Liver (tissue), 9 donors: ENCODE measurements around the gene DCDC1. TPM values are rescaled to one million over a fixed set of nuclear protein-coding genes. Genes with fewer than 3 reads are reported as not detected.

Experiments used
- DNase-seq: peaks from one replicate; pipeline ENCODE4 v3.0.0-alpha.2; 2017; ENCODE audit warnings: low spot score
- H3K27ac ChIP-seq, 2 donors: one replicate each; pipeline ENCODE4 v1.7.0; 2013; ENCODE audit warnings: inconsistent platforms in 2 of 2, low read length in 2 of 2, control low read depth in 1 of 2, low read depth in 1 of 2, mild to moderate bottlenecking in 1 of 2
- H3K27me3 ChIP-seq, 4 donors: one replicate each; pipeline versions ENCODE4 v1.6.1 to v1.7.0; 2013; ENCODE audit warnings: low read length in 3 of 4, inconsistent platforms in 1 of 4, mild to moderate bottlenecking in 1 of 4, moderate library complexity in 1 of 4; ENCODE audit not compliant: control insufficient read depth in 4 of 4, insufficient read depth in 4 of 4
- H3K36me3 ChIP-seq, 4 donors: one replicate each; pipeline versions ENCODE4 v1.6.1 to v1.7.0; 2013; ENCODE audit warnings: low read length in 3 of 4, mild to moderate bottlenecking in 3 of 4, low read depth in 1 of 4, moderate library complexity in 1 of 4; ENCODE audit not compliant: control insufficient read depth in 4 of 4, insufficient read depth in 3 of 4
- H3K4me1 ChIP-seq, 4 donors: one replicate each; pipeline versions ENCODE4 v1.6.1 to v1.7.0; 2013; ENCODE audit warnings: low read length in 3 of 4, mild to moderate bottlenecking in 3 of 4, moderate library complexity in 1 of 4; ENCODE audit not compliant: control insufficient read depth in 4 of 4, insufficient read depth in 4 of 4
- H3K4me3 ChIP-seq, 3 donors: one replicate each; pipeline versions ENCODE4 v1.6.1 to v1.7.0; 2013; ENCODE audit warnings: low read length in 3 of 3, control low read depth in 1 of 3, low read depth in 1 of 3, mild to moderate bottlenecking in 1 of 3
- H3K9ac ChIP-seq, 2 donors: one replicate each; pipeline ENCODE4 v1.7.0; 2013; ENCODE audit warnings: low read length in 2 of 2, mild to moderate bottlenecking in 2 of 2, moderate library complexity in 2 of 2, control low read depth in 1 of 2, low read depth in 1 of 2
- H3K9me3 ChIP-seq, 4 donors: one replicate each; pipeline versions ENCODE4 v1.6.1 to v1.7.0; 2013; ENCODE audit warnings: low read length in 3 of 4; ENCODE audit not compliant: control insufficient read depth in 4 of 4
- CTCF ChIP-seq: fragments of 150-350 bp; IDR thresholded peaks from 2 replicates; pipeline ENCODE4 v1.5.1; 2017; ENCODE audit warnings: improper control_type of control experiment, low read depth, low read length; ENCODE audit not compliant: missing input control
- EGR1 ChIP-seq, 2 donors: IDR thresholded peaks; 2 replicates each; pipeline ENCODE4 v1.6.1; 2016 to 2018; ENCODE audit warnings: antibody characterized with exemption in 2 of 2, low read depth in 2 of 2
- FOXA1 ChIP-seq: IDR thresholded peaks from 2 replicates; pipeline ENCODE4 v1.6.1; 2016; ENCODE audit warnings: antibody characterized with exemption
- FOXA2 ChIP-seq: IDR thresholded peaks from 2 replicates; pipeline ENCODE4 v1.6.1; 2016; ENCODE audit warnings: antibody characterized with exemption
- GABPA ChIP-seq, 2 donors: IDR thresholded peaks in 1 of 2; conservative IDR thresholded peaks in 1 of 2; 2 replicates each; pipeline ENCODE4 v1.6.1; 2016; ENCODE audit warnings: antibody characterized with exemption in 2 of 2, mild to moderate bottlenecking in 1 of 2, moderate library complexity in 1 of 2
- HNF4A ChIP-seq, 2 donors: conservative IDR thresholded peaks; 2 replicates each; pipeline ENCODE4 v1.6.1; 2016; ENCODE audit warnings: antibody characterized with exemption in 2 of 2, mild to moderate bottlenecking in 2 of 2
- HNF4G ChIP-seq: IDR thresholded peaks from 2 replicates; pipeline ENCODE4 v1.6.1; 2016; ENCODE audit warnings: antibody characterized with exemption
- JUND ChIP-seq, 2 donors: IDR thresholded peaks; 2 replicates each; pipeline ENCODE4 v1.6.1; 2016; ENCODE audit warnings: antibody characterized with exemption in 2 of 2
- MAX ChIP-seq: IDR thresholded peaks from 2 replicates; pipeline ENCODE4 v1.6.1; 2016; ENCODE audit warnings: antibody characterized with exemption
- NR2F2 ChIP-seq: IDR thresholded peaks from 2 replicates; pipeline ENCODE4 v1.6.1; 2016; ENCODE audit warnings: antibody characterized with exemption
- RAD21 ChIP-seq, 2 donors: IDR thresholded peaks; 2 replicates each; pipeline ENCODE4 v1.6.1; 2016; ENCODE audit warnings: antibody characterized with exemption in 2 of 2, mild to moderate bottlenecking in 2 of 2
- REST ChIP-seq: IDR thresholded peaks from 2 replicates; pipeline ENCODE4 v1.6.1; 2016; ENCODE audit warnings: antibody characterized with exemption, mild to moderate bottlenecking
- RXRA ChIP-seq, 2 donors: IDR thresholded peaks; 2 replicates each; pipeline ENCODE4 v1.6.1; 2017 to 2018; ENCODE audit warnings: antibody characterized with exemption in 2 of 2, mild to moderate bottlenecking in 1 of 2
- SP1 ChIP-seq: IDR thresholded peaks from 2 replicates; pipeline ENCODE4 v1.6.1; 2018; ENCODE audit warnings: antibody characterized with exemption, mild to moderate bottlenecking
- TAF1 ChIP-seq: conservative IDR thresholded peaks from 2 replicates; pipeline ENCODE4 v1.6.1; 2016; ENCODE audit warnings: antibody characterized with exemption, mild to moderate bottlenecking
- YY1 ChIP-seq: IDR thresholded peaks from 2 replicates; pipeline ENCODE4 v1.6.1; 2016; ENCODE audit warnings: antibody characterized with exemption, mild to moderate bottlenecking
- ZBTB33 ChIP-seq: IDR thresholded peaks from 2 replicates; pipeline ENCODE4 v1.6.1; 2016; ENCODE audit warnings: antibody characterized with exemption
- WGBS: extraction: QIAGEN DNeasy Blood & Tissue Kit; methylation state at CpG from one replicate; pipeline ENCODE4 v1.1.7; 2013; 5-methylcytosine and 5-hydroxymethylcytosine counted together
- polyA plus RNA-seq, 2 donors: library from polyadenylated mRNA; stranded (reverse) in 1 of 2; unstranded in 1 of 2; fragments of 200-250 nt in 1 of 2; fragments of >200 nt in 1 of 2; fragmentation: Nextera tagmentation in 1 of 2; extraction: Ambion mirVana in 1 of 2; gene quantifications; one replicate each; pipeline versions ENCODE4 v1.2.1 to v1.2.3, GENCODE V29; 2013 to 2015
- total RNA-seq, 2 donors: library from RNA; depleted of rRNA; stranded (reverse); fragments of >200 nt; gene quantifications; one replicate each; pipeline ENCODE4 v1.2.3, GENCODE V29; 2014
- donor health status: healthy.
- donor health status: healthy.
- donor health status: healthy.
- donor health status: healthy.
- donor health status: healthy.

Gene DCDC1
- total and polyA plus RNA-seq, 4 donors, result 0.38 to 3.5 (median 2.0) TPM

- H3K4me1 ChIP-seq, result peaks cover 0 to 2% (median 0%) of the 10 kb centered on the region in 4 donors
- no peaks in the 10 kb centered on the region for H3K27me3 ChIP-seq
- no peak overlapping the region for H3K4me3 ChIP-seq
- DNase-seq, result no peak
- no peak overlapping the region for H3K27ac ChIP-seq
- H3K36me3 ChIP-seq, result peaks cover 0 to 2% (median 0%) of the 10 kb centered on the region in 4 donors
- no peak overlapping the region for H3K9ac ChIP-seq
- H3K9me3 ChIP-seq, result no peaks in the 10 kb centered on the region
- 86% methylated on average over 6 of the region's 6 CpGs for WGBS
- TF ChIP-seq RAD21 (IDR thresholded peaks at IDR 0.05), result no peak
- no peak for TF ChIP-seq YY1
- TF ChIP-seq SP1, result no peak
- TF ChIP-seq RXRA (IDR thresholded peaks at IDR 0.05), result no peak
- TF ChIP-seq HNF4A (conservative IDR thresholded peaks at IDR 0.05), result no peak
- no peak for TF ChIP-seq TAF1
- TF ChIP-seq FOXA2, result no peak
- TF ChIP-seq REST, result no peak
- no peak for TF ChIP-seq NR2F2
- no peak for TF ChIP-seq EGR1 (IDR thresholded peaks at IDR 0.05; ENCODE audit: low read depth in 2 of 2)
- TF ChIP-seq JUND (IDR thresholded peaks at IDR 0.05), result no peak
- no peak for TF ChIP-seq MAX
- no peak for TF ChIP-seq HNF4G
These were observed 385.6 kb downstream of the DCDC1 start for GRCh38 chr11:30983776-30984441.

- H3K4me1 ChIP-seq, result peaks cover 0 to 2% (median 0%) of the 10 kb centered on the region in 4 donors
- no peak overlapping the region for H3K27ac ChIP-seq
- no peak overlapping the region for H3K4me3 ChIP-seq
- no peak for DNase-seq
- no peak overlapping the region for H3K9ac ChIP-seq
- no peaks in the 10 kb centered on the region for H3K27me3 ChIP-seq
- H3K36me3 ChIP-seq, result peaks cover 0 to 2% (median 0%) of the 10 kb centered on the region in 4 donors
- TF ChIP-seq HNF4G, result no peak
- TF ChIP-seq HNF4A (conservative IDR thresholded peaks at IDR 0.05), result no peak
- TF ChIP-seq RAD21 (IDR thresholded peaks at IDR 0.05), result no peak
- no peak for TF ChIP-seq FOXA2
- no peak for TF ChIP-seq TAF1
- TF ChIP-seq FOXA1, result no peak
- no peak for TF ChIP-seq REST
- TF ChIP-seq JUND (IDR thresholded peaks at IDR 0.05), result no peak
- no peak for TF ChIP-seq CTCF
- TF ChIP-seq YY1, result no peak
- no peak for TF ChIP-seq MAX
- TF ChIP-seq ZBTB33, result no peak
- TF ChIP-seq NR2F2, result no peak
- no peak for TF ChIP-seq GABPA (IDR thresholded peaks at IDR 0.05 in 1 of 2, conservative IDR thresholded peaks at IDR 0.05 in 1 of 2)
- no peak for TF ChIP-seq EGR1 (IDR thresholded peaks at IDR 0.05; ENCODE audit: low read depth in 2 of 2)
- TF ChIP-seq SP1, result no peak
- H3K9me3 ChIP-seq, result no peaks in the 10 kb centered on the region
- 92% methylated on average over 2 of the region's 2 CpGs for WGBS
These were observed 386.4 kb downstream of the DCDC1 start for GRCh38 chr11:30983143-30983542.
